CD8-positive, alpha-beta memory T cell (primary cell): ENCODE results near the gene RANBP9. TPM values are rescaled to one million over a fixed set of nuclear protein-coding genes. Genes with fewer than 3 reads are reported as not detected.
A peak's percentile ranks its signal among the peaks of the same experiment; 100 is the strongest.

Experiments used
- CTCF ChIA-PET: fragments of 350-600 bp; sonication (Branson Sonifier 250); formaldehyde crosslinking; loops from one replicate; lab custom pipeline; 2021; ENCODE audit warnings: antibody characterized with exemption; lab: Charles Lee
- POLR2A ChIA-PET: fragments of 350-600 bp; sonication (Branson Sonifier 250); formaldehyde crosslinking; loops from one replicate; lab custom pipeline; 2021; ENCODE audit warnings: antibody characterized with exemption; lab: Charles Lee
- DNase-seq, 5 donors: peaks; one replicate each; pipeline versions ENCODE4 v3.0.0 to v3.0.0-alpha.2; 2020 to 2022; ENCODE audit warnings: mixed read lengths in 1 of 5
- H3K27ac ChIP-seq: one replicate; pipeline ENCODE4 v1.7.0; 2013; ENCODE audit warnings: low read depth, mild to moderate bottlenecking, low read length, moderate library complexity
- H3K27me3 ChIP-seq: 2 replicates; pipeline ENCODE4 v1.7.0; 2013; ENCODE audit warnings: low read length, mild to moderate bottlenecking; ENCODE audit not compliant: insufficient read depth, poor library complexity, severe bottlenecking
- H3K36me3 ChIP-seq: 2 replicates; pipeline ENCODE4 v1.7.0; 2013; ENCODE audit warnings: mild to moderate bottlenecking, low read length, moderate library complexity; ENCODE audit not compliant: insufficient read depth
- H3K4me1 ChIP-seq: 2 replicates; pipeline ENCODE4 v1.7.0; 2013; ENCODE audit warnings: mild to moderate bottlenecking, low read length, moderate library complexity; ENCODE audit not compliant: insufficient read depth
- H3K4me3 ChIP-seq: 2 replicates; pipeline ENCODE4 v1.7.0; 2013; ENCODE audit warnings: mild to moderate bottlenecking, low read length
- H3K9me3 ChIP-seq: 2 replicates; pipeline ENCODE4 v1.7.0; 2013; ENCODE audit warnings: mild to moderate bottlenecking, low read length
- H3K27ac Mint-ChIP-seq, 8 donors: one replicate each; pipeline ENCODE4 v1.8.0; 2020 to 2021; ENCODE audit warnings: mixed read lengths in 8 of 8, mild to moderate bottlenecking in 6 of 8, inconsistent platforms in 3 of 8, moderate library complexity in 3 of 8
- H3K27me3 Mint-ChIP-seq, 2 donors: one replicate each; pipeline ENCODE4 v1.8.0; 2020 to 2021; ENCODE audit warnings: mixed read lengths in 2 of 2, mild to moderate bottlenecking in 1 of 2, moderate library complexity in 1 of 2
- H3K36me3 Mint-ChIP-seq, 3 donors: one replicate each; pipeline ENCODE4 v1.8.0; 2020 to 2021; ENCODE audit warnings: mixed read lengths in 3 of 3, inconsistent platforms in 1 of 3, mild to moderate bottlenecking in 1 of 3
- H3K4me1 Mint-ChIP-seq, 3 donors: one replicate each; pipeline ENCODE4 v1.8.0; 2020 to 2021; ENCODE audit warnings: mixed read lengths in 3 of 3, inconsistent platforms in 1 of 3, mild to moderate bottlenecking in 1 of 3
- H3K4me3 Mint-ChIP-seq, 7 donors: one replicate each; pipeline ENCODE4 v1.8.0; 2020 to 2021; ENCODE audit warnings: mixed read lengths in 7 of 7, mild to moderate bottlenecking in 6 of 7, moderate library complexity in 4 of 7, inconsistent platforms in 2 of 7
- H3K9me3 Mint-ChIP-seq, 5 donors: one replicate each; pipeline ENCODE4 v1.8.0; 2020 to 2022; ENCODE audit warnings: mixed read lengths in 5 of 5, mild to moderate bottlenecking in 3 of 5, moderate library complexity in 2 of 5, inconsistent platforms in 1 of 5
- polyA plus RNA-seq: library from polyadenylated mRNA; unstranded; fragments of 300-500 nt; fragmentation: Illumina TruSeq; gene quantifications from one replicate; pipeline ENCODE4 v1.2.3, GENCODE V29; 2021
- total RNA-seq, 2 experiments: library from RNA; stranded (reverse); gene quantifications; one replicate each; pipeline ENCODE4 v1.2.3, GENCODE V29; 2021

The RANBP9 gene
- total and polyA plus RNA-seq, 3 experiments from 2014 or later, result 6.2 to 47.0 (median 45.4) TPM

GRCh38 chr6:13591205-13591921 lies 120.3 kb downstream of the RANBP9 start:
- no peak overlapping the region for H3K4me3 Mint-ChIP-seq
- no peaks in the 10 kb centered on the region for H3K9me3 Mint-ChIP-seq
- Histone ChIP-seq H3K27me3 (no peaks in the 10 kb centered on the region), H3K27ac (no peak overlapping the region), H3K36me3 (peaks cover 9% of the 10 kb centered on the region), H3K4me1 (no peaks in the 10 kb centered on the region), H3K9me3 (no peaks in the 10 kb centered on the region), H3K4me3 (no peak overlapping the region)
- no peak overlapping the region for H3K27ac Mint-ChIP-seq
- no peak for DNase-seq
- no peaks in the 10 kb centered on the region for H3K27me3 Mint-ChIP-seq
- ChIA-PET CTCF (no interaction called here), POLR2A (no interaction called here)
- peaks cover 0 to 2% (median 0%) of the 10 kb centered on the region in 3 donors for H3K4me1 Mint-ChIP-seq
- H3K36me3 Mint-ChIP-seq, result peaks cover 3 to 67% (median 22%) of the 10 kb centered on the region in 3 donors

DNA sequence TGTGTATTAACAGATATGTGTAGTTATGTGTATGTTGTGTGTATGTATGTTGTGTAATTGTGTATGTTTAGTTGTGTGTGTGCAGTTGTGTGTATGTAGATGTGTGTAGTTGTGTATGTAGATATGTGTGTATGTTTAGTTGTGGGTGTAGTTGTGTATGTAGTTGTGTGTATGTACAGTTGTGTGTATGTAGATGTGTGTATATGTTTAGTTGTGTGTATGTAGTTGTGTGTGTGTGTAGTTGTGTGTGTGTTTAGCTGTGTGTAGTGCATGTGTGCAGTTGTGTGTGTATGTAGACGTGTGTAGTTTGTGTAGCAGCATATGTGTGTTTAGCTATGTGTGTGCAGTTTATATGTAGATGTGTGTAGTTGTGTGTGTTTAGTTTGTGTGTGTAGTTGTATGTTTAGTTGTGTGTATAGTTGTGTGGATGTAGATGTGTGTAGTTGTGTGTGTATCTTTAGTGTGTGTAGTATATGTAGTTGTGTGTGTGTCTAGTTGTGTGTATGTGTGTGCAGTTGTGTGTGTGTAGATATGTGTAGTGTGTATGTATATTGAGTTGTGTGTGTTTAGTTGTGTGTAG lies 121.0 kb downstream of the RANBP9 start:
- POLR2A ChIA-PET, result no interaction called here
- CTCF ChIA-PET, result no interaction called here
- no peaks in the 10 kb centered on the region for H3K9me3 ChIP-seq
- Mint-ChIP-seq H3K27me3 (no peaks in the 10 kb centered on the region), H3K4me3 (no peak overlapping the region), H3K4me1 (peaks cover 0 to 2% (median 0%) of the 10 kb centered on the region in 3 donors), H3K27ac (no peak overlapping the region), H3K36me3 (peaks cover 0 to 65% (median 22%) of the 10 kb centered on the region in 3 donors), H3K9me3 (no peaks in the 10 kb centered on the region)
- H3K27ac ChIP-seq, result no peak overlapping the region
- H3K4me3 ChIP-seq, result no peak overlapping the region
- no peak for DNase-seq
- H3K36me3 ChIP-seq, result peaks cover 7% of the 10 kb centered on the region
- H3K27me3 ChIP-seq, result no peaks in the 10 kb centered on the region
- no peaks in the 10 kb centered on the region for H3K4me1 ChIP-seq

DNA sequence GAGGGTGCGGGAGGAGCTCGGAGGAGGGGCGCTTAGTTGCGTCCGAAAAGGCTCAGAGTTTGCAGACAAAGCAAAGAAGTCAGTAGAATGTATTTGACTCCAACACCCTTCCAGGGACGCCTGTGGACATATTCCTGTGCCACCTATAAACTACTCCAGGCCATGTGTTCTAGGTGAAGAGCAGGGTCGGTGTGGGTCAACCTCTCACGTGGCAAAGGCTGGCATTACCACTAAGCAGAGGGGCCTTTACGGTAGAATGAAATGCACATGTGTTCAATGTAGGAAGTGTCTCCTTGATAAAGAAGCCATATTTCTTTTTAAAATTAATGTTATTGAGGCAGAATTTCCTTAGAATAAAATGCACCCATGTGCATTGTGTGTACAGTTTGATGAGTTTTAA lies 121.8 kb downstream of the RANBP9 start:
- POLR2A ChIA-PET, result no interaction called here
- Mint-ChIP-seq H3K27ac (no peak overlapping the region), H3K36me3 (peaks cover 0 to 62% (median 22%) of the 10 kb centered on the region in 3 donors), H3K27me3 (no peaks in the 10 kb centered on the region), H3K4me3 (no peak overlapping the region), H3K9me3 (no peaks in the 10 kb centered on the region), H3K4me1 (peaks cover 0 to 2% (median 0%) of the 10 kb centered on the region in 3 donors)
- no peak overlapping the region for H3K27ac ChIP-seq
- H3K36me3 ChIP-seq, result no peaks in the 10 kb centered on the region
- H3K27me3 ChIP-seq, result no peaks in the 10 kb centered on the region
- H3K4me3 ChIP-seq, result no peak overlapping the region
- H3K4me1 ChIP-seq, result no peaks in the 10 kb centered on the region
- CTCF ChIA-PET, result interaction anchor here (1.0 kb wide), 1 partner anchor 15 kb away, joined by 6 read pairs; the partner anchor contains the start of gene SIRT5
- DNase-seq, result no peak
- no peaks in the 10 kb centered on the region for H3K9me3 ChIP-seq

DNA sequence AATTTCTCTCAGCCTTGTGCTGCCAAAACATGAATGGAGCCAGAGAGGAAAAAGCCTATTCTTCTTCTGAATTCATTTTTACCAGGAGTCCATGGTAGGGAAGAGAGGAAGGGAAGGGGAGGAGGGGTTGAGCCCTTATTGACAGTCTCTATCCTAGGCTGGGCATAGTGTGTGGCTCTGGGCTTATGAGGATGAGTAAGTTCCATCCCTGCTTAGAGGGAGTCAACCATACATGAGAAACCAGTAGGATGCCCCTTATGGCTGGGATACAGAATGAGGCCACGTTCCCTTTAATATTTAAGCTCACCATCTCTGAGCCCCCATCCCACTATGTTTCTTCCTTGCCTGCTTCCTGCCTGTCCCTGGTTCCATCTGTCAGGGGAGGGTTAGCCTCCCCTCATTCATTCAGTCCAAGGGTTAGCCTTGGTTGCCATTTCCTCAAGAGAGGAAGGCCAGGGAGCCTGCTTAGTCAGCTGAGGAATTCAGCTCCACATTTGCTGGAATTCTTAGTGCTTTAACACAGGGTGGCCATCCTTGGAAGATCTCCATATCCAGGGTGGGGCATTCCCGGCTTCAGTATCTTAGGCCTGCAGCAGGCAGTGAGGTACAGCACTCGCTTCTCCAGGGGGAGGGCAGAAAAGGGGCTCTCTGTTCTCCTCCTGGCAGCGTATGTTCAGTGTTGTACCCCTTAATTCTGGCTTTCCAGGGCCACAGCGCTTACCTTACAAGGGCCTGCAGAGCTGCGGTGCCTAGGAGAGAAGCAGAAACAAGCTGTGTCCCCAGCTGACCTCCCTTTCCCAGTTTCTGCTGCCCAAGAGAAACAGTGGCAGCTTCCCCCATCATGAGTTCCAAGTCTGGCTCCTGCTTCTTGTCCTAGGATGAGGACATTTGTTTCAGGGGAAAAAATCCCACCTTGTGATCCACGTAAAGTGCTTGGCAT lies 124.8 kb downstream of the RANBP9 start:
- H3K27ac ChIP-seq, result no peak overlapping the region
- Mint-ChIP-seq H3K36me3 (peaks cover 0 to 51% (median 16%) of the 10 kb centered on the region in 3 donors), H3K4me1 (peaks cover 0 to 3% (median 3%) of the 10 kb centered on the region in 3 donors), H3K9me3 (no peaks in the 10 kb centered on the region), H3K27me3 (no peaks in the 10 kb centered on the region), H3K27ac (peak overlapping the region in 1 of 8 donors; percentile 70), H3K4me3 (no peak overlapping the region)
- ChIA-PET POLR2A (no interaction called here), CTCF (interaction anchor here (1.0 kb wide), 1 partner anchor 11 kb away, joined by 4 read pairs; no protein-coding TSS in a partner anchor)
- no peak for DNase-seq
- H3K9me3 ChIP-seq, result no peaks in the 10 kb centered on the region
- H3K4me1 ChIP-seq, result no peaks in the 10 kb centered on the region
- no peak overlapping the region for H3K4me3 ChIP-seq
- H3K36me3 ChIP-seq, result no peaks in the 10 kb centered on the region
- no peaks in the 10 kb centered on the region for H3K27me3 ChIP-seq

DNA sequence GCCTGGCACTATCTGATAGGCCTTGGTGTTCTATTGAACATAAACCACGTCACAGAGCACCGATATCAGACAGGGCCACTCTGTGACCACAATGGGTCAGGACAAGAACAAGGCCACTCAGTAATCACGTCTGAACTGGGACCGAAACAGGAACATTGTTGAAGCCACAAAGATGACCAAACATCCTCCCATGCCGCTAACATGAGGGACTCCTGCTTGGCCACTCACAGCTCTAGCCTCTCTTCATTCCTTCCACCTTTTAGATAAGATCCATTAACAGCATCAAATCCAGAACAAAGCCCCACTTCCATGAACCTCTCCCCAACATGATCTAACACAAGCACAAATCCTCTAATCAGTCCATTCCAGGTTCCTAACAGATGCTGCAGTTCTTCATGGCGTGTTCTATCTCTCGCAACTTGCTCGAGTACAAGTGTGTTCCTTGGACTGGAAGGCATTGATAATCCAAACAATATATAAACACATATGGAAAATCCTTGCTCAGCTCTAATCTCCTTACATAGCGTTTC lies 129.9 kb downstream of the RANBP9 start:
- Histone ChIP-seq H3K9me3 (no peaks in the 10 kb centered on the region), H3K4me3 (no peak overlapping the region), H3K27me3 (no peaks in the 10 kb centered on the region), H3K4me1 (no peaks in the 10 kb centered on the region), H3K36me3 (no peaks in the 10 kb centered on the region), H3K27ac (no peak overlapping the region)
- Mint-ChIP-seq H3K27me3 (no peaks in the 10 kb centered on the region), H3K4me3 (peak overlapping the region in 1 of 7 donors; percentile 2), H3K27ac (peak overlapping the region in 2 of 8 donors; percentile 14 to 39), H3K9me3 (no peaks in the 10 kb centered on the region), H3K36me3 (peaks cover 5 to 45% (median 12%) of the 10 kb centered on the region in 3 donors), H3K4me1 (peaks cover 1 to 3% (median 2%) of the 10 kb centered on the region in 3 donors)
- ChIA-PET POLR2A (no interaction called here), CTCF (interaction anchor here (0.9 kb wide), 1 partner anchor 34 kb away, joined by 3 read pairs; the partner anchor contains the start of gene NOL7)
- DNase-seq, result no peak

DNA sequence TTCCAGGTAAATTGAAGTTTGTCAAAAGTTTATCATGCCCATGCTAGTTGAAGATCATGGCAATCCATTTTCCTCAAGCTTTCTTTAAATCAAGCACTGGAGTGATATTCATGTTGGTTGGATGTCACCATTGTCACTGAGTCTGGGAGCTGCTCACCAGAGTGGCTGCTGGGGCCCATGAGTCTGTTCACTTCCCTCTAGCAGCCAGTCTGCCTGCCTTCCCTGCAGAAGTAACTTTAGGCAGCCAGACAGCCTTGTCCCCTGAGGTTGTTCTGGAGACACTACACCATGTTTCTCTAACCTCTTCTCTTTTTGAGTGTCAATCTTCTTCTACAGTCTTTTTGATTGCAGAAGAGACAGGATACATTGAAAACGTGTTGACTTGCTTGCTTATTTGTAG lies 131.7 kb downstream of the RANBP9 start:
- H3K4me1 Mint-ChIP-seq, result peaks cover 11 to 21% (median 19%) of the 10 kb centered on the region in 3 donors
- no peaks in the 10 kb centered on the region for H3K27me3 Mint-ChIP-seq
- DNase-seq, result no peak
- Histone ChIP-seq H3K36me3 (no peaks in the 10 kb centered on the region), H3K9me3 (no peaks in the 10 kb centered on the region), H3K4me1 (peaks cover 5% of the 10 kb centered on the region), H3K27ac (no peak overlapping the region), H3K4me3 (no peak overlapping the region), H3K27me3 (no peaks in the 10 kb centered on the region)
- no peak overlapping the region for H3K4me3 Mint-ChIP-seq
- H3K9me3 Mint-ChIP-seq, result no peaks in the 10 kb centered on the region
- POLR2A ChIA-PET, result no interaction called here
- CTCF ChIA-PET, result no interaction called here
- no peak overlapping the region for H3K27ac Mint-ChIP-seq
- H3K36me3 Mint-ChIP-seq, result peaks cover 5 to 37% (median 7%) of the 10 kb centered on the region in 3 donors

- Histone ChIP-seq H3K27ac (no peak overlapping the region), H3K36me3 (no peaks in the 10 kb centered on the region), H3K4me1 (peaks cover 10% of the 10 kb centered on the region), H3K4me3 (no peak overlapping the region), H3K9me3 (no peaks in the 10 kb centered on the region), H3K27me3 (no peaks in the 10 kb centered on the region)
- Mint-ChIP-seq H3K4me1 (peaks cover 19 to 31% (median 27%) of the 10 kb centered on the region in 3 donors), H3K4me3 (no peak overlapping the region), H3K27ac (peak overlapping the region in 1 of 8 donors; percentile 8), H3K27me3 (no peaks in the 10 kb centered on the region), H3K9me3 (no peaks in the 10 kb centered on the region), H3K36me3 (peaks cover 5 to 32% (median 7%) of the 10 kb centered on the region in 3 donors)
- ChIA-PET POLR2A (no interaction called here), CTCF (no interaction called here)
- no peak for DNase-seq
Observed at GRCh38 chr6:13577926-13578325, 133.7 kb downstream of the RANBP9 start.
